H1 (cell line): ENCODE data around the gene DYNC1LI1.

Experiments used
- BACH1 ChIP-seq: IDR thresholded peaks from 2 replicates; pipeline ENCODE4 v1.6.1; 2012; ENCODE audit warnings: low read length, improper control_type of control experiment
- CHD2 ChIP-seq: IDR thresholded peaks from 2 replicates; pipeline ENCODE4 v1.6.1; 2012; ENCODE audit warnings: low read length, improper control_type of control experiment
- CTCF ChIP-seq, 3 experiments: IDR thresholded peaks; 1 replicate in 2 of 3; 2 replicates in 1 of 3; pipeline versions ENCODE4 v1.5.1 to v1.6.1; 2011; ENCODE audit warnings: low read length in 3 of 3, mild to moderate bottlenecking in 3 of 3, inconsistent platforms in 2 of 3, low read depth in 1 of 3, moderate library complexity in 1 of 3; ENCODE audit not compliant: insufficient read depth in 1 of 3; ENCODE audit errors: control extremely low read depth in 1 of 3
- EZH2 ChIP-seq: fragments of 200-600 bp; sonication (generic); IDR thresholded peaks from 2 replicates; pipeline ENCODE4 v1.7.1; 2012; ENCODE audit warnings: low read depth, mild to moderate bottlenecking, moderate library complexity, low read length, inconsistent platforms; ENCODE audit not compliant: severe bottlenecking
- MAFK ChIP-seq: IDR thresholded peaks from 2 replicates; pipeline ENCODE4 v1.6.1; 2012; ENCODE audit warnings: low read depth, mild to moderate bottlenecking, improper control_type of control experiment, low read length
- NANOG ChIP-seq: IDR thresholded peaks from 2 replicates; pipeline ENCODE4 v1.6.1; 2011; ENCODE audit warnings: low read length, low read depth, mild to moderate bottlenecking, inconsistent platforms; ENCODE audit not compliant: insufficient read depth, poor library complexity, severe bottlenecking
- POLR2A ChIP-seq, 2 experiments: IDR thresholded peaks; 1 replicate in 1 of 2; 2 replicates in 1 of 2; pipeline ENCODE4 v1.6.1; 2011; ENCODE audit warnings: low read depth in 2 of 2, low read length in 2 of 2, mild to moderate bottlenecking in 2 of 2; ENCODE audit errors: control extremely low read depth in 1 of 2
- POLR2AphosphoS5 ChIP-seq: IDR thresholded peaks from 2 replicates; pipeline ENCODE4 v1.6.1; 2011; ENCODE audit warnings: low read depth, low read length
- SP2 ChIP-seq: IDR thresholded peaks from 2 replicates; pipeline ENCODE4 v1.6.1; 2012; ENCODE audit warnings: mild to moderate bottlenecking, low read length, inconsistent platforms
- TAF1 ChIP-seq: IDR thresholded peaks from 2 replicates; pipeline ENCODE4 v1.6.1; 2011; ENCODE audit warnings: mild to moderate bottlenecking, low read depth, low read length
- USF2 ChIP-seq: IDR thresholded peaks from 2 replicates; pipeline ENCODE4 v1.6.1; 2011; ENCODE audit warnings: low read length, improper control_type of control experiment
- ZNF274 ChIP-seq: IDR thresholded peaks from 2 replicates; pipeline ENCODE4 v1.7.0; 2012; ENCODE audit warnings: low read length, borderline replicate concordance; ENCODE audit errors: extremely low read depth

GRCh38 chr3:32592696-32593353 lies 22.2 kb upstream of the DYNC1LI1 start:
- TF ChIP-seq POLR2A (IDR thresholded peaks at IDR 0.05; ENCODE audit: control extremely low read depth in 1 of 2, low read depth in 2 of 2, low read length in 2 of 2) (no peak), EZH2 (no peak), CTCF (IDR thresholded peaks at IDR 0.05; ENCODE audit: control extremely low read depth in 1 of 3, insufficient read depth in 1 of 3, low read depth in 1 of 3, low read length in 3 of 3) (no peak), ZNF274 (no peak), POLR2AphosphoS5 (no peak), NANOG (no peak), USF2 (no peak), TAF1 (no peak), BACH1 (no peak), MAFK (no peak), SP2 (no peak), CHD2 (no peak)
